Glutamatergic neuron (in vitro differentiated cells): ENCODE measurements around the gene TLE7. TPM values are rescaled to one million over a fixed set of nuclear protein-coding genes. Genes with fewer than 3 reads are reported as not detected.

Source experiments
- DNase-seq: peaks from one replicate; pipeline ENCODE4 v3.0.0; 2022
- H3K27ac Mint-ChIP-seq: one replicate; pipeline ENCODE4 v1.8.0; 2020; ENCODE audit warnings: mild to moderate bottlenecking, mixed read lengths, inconsistent platforms; ENCODE audit not compliant: unreplicated experiment
- H3K27me3 Mint-ChIP-seq: one replicate; pipeline ENCODE4 v1.8.0; 2020; ENCODE audit warnings: mild to moderate bottlenecking, moderate library complexity, mixed read lengths, inconsistent platforms; ENCODE audit not compliant: unreplicated experiment
- H3K36me3 Mint-ChIP-seq: one replicate; pipeline ENCODE4 v1.8.0; 2020; ENCODE audit warnings: mild to moderate bottlenecking, mixed read lengths, inconsistent platforms; ENCODE audit not compliant: unreplicated experiment
- H3K4me1 Mint-ChIP-seq: one replicate; pipeline ENCODE4 v1.8.0; 2020; ENCODE audit warnings: mild to moderate bottlenecking, low read depth, mixed read lengths, inconsistent platforms; ENCODE audit not compliant: unreplicated experiment
- H3K4me3 Mint-ChIP-seq: one replicate; pipeline ENCODE4 v1.8.0; 2020; ENCODE audit warnings: mild to moderate bottlenecking, mixed read lengths, inconsistent platforms; ENCODE audit not compliant: unreplicated experiment
- H3K9me3 Mint-ChIP-seq: one replicate; pipeline ENCODE4 v1.8.0; 2020; ENCODE audit warnings: mild to moderate bottlenecking, moderate library complexity, mixed read lengths, inconsistent platforms; ENCODE audit not compliant: unreplicated experiment
- total RNA-seq: library from RNA; stranded (reverse); fragmentation: NEBNext Ultra II Directional; extraction: Animal tissue kit (Norgen Biotek cat#: 25700); gene quantifications from one replicate; pipeline ENCODE4 v1.2.1, GENCODE V29; 2021; ENCODE audit not compliant: unreplicated experiment
- TF ChIP-seq, protein P1 (sequence below): fragments of 200-600 bp; sonication (generic); IDR thresholded peaks from one replicate; pipeline ENCODE4 v1.5.0; 2021; ENCODE audit not compliant: partially characterized antibody, unreplicated experiment

The TLE7 gene
- total RNA-seq, 1 donor from 2014 or later: not detected

DNA sequence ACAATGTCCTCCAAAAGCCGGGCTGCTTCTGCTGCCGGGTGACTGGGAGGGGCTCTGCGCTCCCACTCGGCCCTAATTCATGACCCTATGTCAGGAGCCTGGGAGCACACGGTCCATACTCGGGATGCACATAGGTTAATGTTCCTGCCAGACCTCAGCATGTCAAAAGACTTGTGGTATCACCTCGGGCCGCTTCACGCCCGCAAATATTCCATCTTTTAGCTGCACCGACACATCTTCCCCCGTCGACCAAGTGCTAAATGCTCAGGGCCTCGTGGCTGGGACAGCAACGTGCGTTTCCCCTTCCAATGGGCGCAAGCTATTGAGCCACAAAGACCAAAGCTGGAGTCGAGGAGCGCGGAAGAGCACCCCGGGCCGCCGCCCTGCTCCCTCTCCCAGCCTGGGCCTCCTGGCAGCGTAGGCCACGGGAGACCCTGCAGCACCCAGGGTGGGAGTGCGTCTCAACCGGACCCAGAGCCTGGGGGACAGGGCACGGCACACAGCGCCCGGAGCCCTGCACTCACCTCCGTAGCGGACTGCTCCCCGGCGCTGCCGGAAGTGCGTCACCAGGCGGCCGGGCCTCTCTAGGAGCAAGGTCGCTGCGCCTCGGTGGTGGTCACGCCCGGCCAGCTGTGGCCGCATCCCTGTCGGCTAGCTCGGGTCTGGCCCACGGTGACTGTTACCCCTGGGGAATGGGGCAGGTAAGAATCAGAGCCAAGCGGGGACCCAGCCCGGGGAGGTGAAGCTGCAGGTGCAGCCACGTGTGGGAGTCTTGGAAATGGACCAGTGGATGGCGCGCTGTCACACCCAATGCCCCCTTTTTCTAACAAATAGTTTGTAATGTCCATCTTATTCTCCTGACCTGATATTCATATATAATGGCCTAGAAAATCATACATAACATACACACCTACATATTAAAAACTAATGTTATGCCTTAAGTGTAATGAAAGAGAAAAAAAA is 20.1 kb upstream of the TLE7 start, which contains the start of gene ZNF23:
ZNF23 (minus strand) TSS at position 562 of the 963 bp plus-strand sequence. CDS start 5,451 bp downstream, outside the sequence.
- Mint-ChIP-seq H3K27ac (peak within 1 kb of the TSS; percentile 95), H3K9me3 (no peaks in the 10 kb centered on the region)
- DNase-seq: peak; percentile 90

DNA sequence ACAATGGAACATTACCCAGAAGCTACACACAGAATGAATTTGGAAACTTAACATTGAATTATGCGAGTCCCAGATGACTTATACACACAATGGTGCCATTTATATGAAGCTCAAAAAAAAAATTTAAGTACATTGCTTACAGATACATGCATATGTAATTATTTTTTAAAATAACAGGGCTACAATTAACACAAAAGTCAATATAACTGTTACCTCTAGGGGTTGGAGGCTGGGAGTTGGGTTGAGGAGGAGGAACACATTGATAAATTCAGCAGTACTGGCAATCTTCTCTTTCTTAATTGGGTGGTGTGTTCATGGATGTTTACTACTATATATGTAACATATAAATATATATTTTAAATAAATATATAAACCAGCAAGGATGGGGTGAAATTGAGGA is 19.1 kb upstream of the TLE7 start:
- DNase-seq: no peak
- Mint-ChIP-seq H3K27me3 (peaks cover 2% of the 10 kb centered on the region), H3K9me3 (no peaks in the 10 kb centered on the region), H3K4me3 (peak overlapping the region; percentile 98), H3K27ac (peak overlapping the region; percentile 95), H3K36me3 (peaks cover 6% of the 10 kb centered on the region), H3K4me1 (no peaks in the 10 kb centered on the region)
- TF ChIP-seq, protein P1, sequence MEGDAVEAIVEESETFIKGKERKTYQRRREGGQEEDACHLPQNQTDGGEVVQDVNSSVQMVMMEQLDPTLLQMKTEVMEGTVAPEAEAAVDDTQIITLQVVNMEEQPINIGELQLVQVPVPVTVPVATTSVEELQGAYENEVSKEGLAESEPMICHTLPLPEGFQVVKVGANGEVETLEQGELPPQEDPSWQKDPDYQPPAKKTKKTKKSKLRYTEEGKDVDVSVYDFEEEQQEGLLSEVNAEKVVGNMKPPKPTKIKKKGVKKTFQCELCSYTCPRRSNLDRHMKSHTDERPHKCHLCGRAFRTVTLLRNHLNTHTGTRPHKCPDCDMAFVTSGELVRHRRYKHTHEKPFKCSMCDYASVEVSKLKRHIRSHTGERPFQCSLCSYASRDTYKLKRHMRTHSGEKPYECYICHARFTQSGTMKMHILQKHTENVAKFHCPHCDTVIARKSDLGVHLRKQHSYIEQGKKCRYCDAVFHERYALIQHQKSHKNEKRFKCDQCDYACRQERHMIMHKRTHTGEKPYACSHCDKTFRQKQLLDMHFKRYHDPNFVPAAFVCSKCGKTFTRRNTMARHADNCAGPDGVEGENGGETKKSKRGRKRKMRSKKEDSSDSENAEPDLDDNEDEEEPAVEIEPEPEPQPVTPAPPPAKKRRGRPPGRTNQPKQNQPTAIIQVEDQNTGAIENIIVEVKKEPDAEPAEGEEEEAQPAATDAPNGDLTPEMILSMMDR: no peak

More for the DNA sequence above, 20.1 kb upstream of the TLE7 start, which contains the start of gene ZNF23:
- Mint-ChIP-seq H3K36me3 (no peaks in the 10 kb centered on the region), H3K4me1 (no peaks in the 10 kb centered on the region), H3K27me3 (no peaks in the 10 kb centered on the region), H3K4me3 (peak within 1 kb of the TSS; percentile 98)
- TF ChIP-seq, protein P1: no peak

DNA sequence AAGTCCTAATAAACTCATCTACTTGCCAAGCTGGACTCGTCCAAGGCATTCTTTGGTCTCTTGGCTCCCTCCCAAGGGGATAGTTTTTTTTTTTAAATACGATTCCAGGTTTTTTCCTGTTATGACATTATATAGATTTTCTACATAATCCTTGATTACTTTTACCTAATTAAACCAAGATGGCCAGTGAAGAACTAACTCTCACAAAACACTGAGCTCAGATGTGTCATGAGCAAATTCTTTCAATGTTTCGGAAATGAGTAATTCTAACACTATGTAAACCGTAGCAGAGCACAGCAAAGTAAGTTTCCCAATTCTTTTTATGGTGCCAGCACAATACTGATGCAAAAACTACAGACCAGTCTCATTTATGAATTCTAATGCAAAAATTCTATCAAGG is 18.4 kb upstream of the TLE7 start:
- H3K27me3 Mint-ChIP-seq: peaks cover 2% of the 10 kb centered on the region
- no peaks in the 10 kb centered on the region for H3K9me3 Mint-ChIP-seq
- TF ChIP-seq, protein P1: no peak
- DNase-seq: no peak
- no peak overlapping the region for H3K27ac Mint-ChIP-seq
- peak overlapping the region; percentile 7 for H3K4me3 Mint-ChIP-seq
- no peaks in the 10 kb centered on the region for H3K4me1 Mint-ChIP-seq
- H3K36me3 Mint-ChIP-seq: peaks cover 6% of the 10 kb centered on the region

DNA sequence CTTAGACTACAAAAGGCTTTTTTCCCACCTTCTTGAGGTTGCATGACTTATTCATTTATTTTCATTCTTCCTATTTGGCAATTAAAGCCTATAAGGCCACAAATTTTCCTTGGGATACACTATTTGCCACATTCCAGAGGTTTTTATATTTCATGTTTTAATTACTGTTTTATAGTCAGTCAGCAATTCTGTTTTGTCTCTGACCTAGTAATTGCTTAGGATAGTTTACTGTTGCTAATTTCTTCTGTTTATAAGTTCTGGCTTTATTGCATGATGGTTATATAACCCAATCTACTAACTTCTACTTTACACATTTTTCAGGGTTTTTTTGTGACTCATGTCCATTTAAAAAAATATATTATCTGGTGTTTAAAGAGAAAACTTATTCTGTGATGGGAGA is 17.7 kb upstream of the TLE7 start:
- TF ChIP-seq, protein P1: no peak
- Mint-ChIP-seq H3K9me3 (peaks cover 2% of the 10 kb centered on the region), H3K27ac (no peak overlapping the region), H3K4me3 (no peak overlapping the region), H3K4me1 (no peaks in the 10 kb centered on the region), H3K27me3 (peaks cover 2% of the 10 kb centered on the region), H3K36me3 (peaks cover 14% of the 10 kb centered on the region)
- DNase-seq: no peak

DNA sequence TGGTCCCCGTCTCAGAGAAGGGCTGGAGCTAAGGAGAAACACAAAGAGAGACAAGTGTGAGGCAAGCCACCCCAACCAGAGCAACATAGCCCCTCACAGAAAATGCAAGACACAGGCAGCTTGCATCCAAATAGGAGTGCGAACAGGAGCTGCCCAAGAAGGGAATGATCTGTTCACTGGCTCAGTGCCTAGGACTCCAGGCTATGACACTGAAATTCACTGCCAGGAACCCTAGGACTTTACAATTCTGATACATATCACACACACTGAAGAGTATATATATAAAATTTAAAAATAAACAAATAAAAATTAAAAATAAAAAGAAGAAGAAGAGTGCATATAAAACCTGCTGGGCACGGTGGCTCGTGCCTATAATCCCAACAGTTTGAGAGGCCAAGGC is 14.9 kb upstream of the TLE7 start:
- Mint-ChIP-seq H3K36me3 (peaks cover 33% of the 10 kb centered on the region), H3K27me3 (peaks cover 4% of the 10 kb centered on the region), H3K4me1 (no peaks in the 10 kb centered on the region), H3K9me3 (peaks cover 6% of the 10 kb centered on the region), H3K4me3 (no peak overlapping the region), H3K27ac (no peak overlapping the region)
- TF ChIP-seq, protein P1: no peak
- no peak for DNase-seq
